Activated CD8-positive, alpha-beta T cell treated with anti-CD3 and anti-CD28 coated beads for 36 hours (primary cell): ENCODE results near the gene PPM1L. TPM values are rescaled to one million over a fixed set of nuclear protein-coding genes. Genes with fewer than 3 reads are reported as not detected.
A peak's percentile ranks its signal among the peaks of the same experiment; 100 is the strongest.
"Not testable (repeated sequence)": the region's sequence is repeated elsewhere in the genome, so short reads cannot be mapped to it uniquely, and the experiment has no call there.

Experiments
- ATAC-seq: fragments of 200-7000 bp; cut with Tn5 transposase; one replicate; pipeline ENCODE4 v1.10.0; 2021; ENCODE audit warnings: mild to moderate bottlenecking, moderate library complexity
- CTCF ChIA-PET: fragments of 350-600 bp; sonication (Branson Sonifier 250); formaldehyde crosslinking; loops from one replicate; lab custom pipeline; 2021; ENCODE audit warnings: antibody characterized with exemption; lab: Charles Lee
- POLR2A ChIA-PET: fragments of 350-600 bp; sonication (Branson Sonifier 250); formaldehyde crosslinking; loops from one replicate; lab custom pipeline; 2021; ENCODE audit warnings: antibody characterized with exemption; lab: Charles Lee
- DNase-seq: peaks from one replicate; pipeline ENCODE4 v3.0.0-alpha.2; 2020
- H3K27ac Mint-ChIP-seq: one replicate; pipeline ENCODE4 v1.8.0; 2021; ENCODE audit warnings: mild to moderate bottlenecking, mixed read lengths
- H3K27me3 Mint-ChIP-seq: one replicate; pipeline ENCODE4 v1.8.0; 2021; ENCODE audit warnings: mixed read lengths
- H3K36me3 Mint-ChIP-seq: one replicate; pipeline ENCODE4 v1.8.0; 2021; ENCODE audit warnings: low read depth, mixed read lengths
- H3K4me1 Mint-ChIP-seq: one replicate; pipeline ENCODE4 v1.8.0; 2021; ENCODE audit warnings: low read depth, mixed read lengths
- H3K4me3 Mint-ChIP-seq: one replicate; pipeline ENCODE4 v1.8.0; 2021; ENCODE audit warnings: mild to moderate bottlenecking, moderate library complexity, mixed read lengths
- H3K9me3 Mint-ChIP-seq: one replicate; pipeline ENCODE4 v1.8.0; 2021; ENCODE audit warnings: mixed read lengths
- CTCF ChIP-seq: fragments of 200-600 bp; IDR thresholded peaks from one replicate; pipeline ENCODE4 v1.8.0; 2022; ENCODE audit warnings: antibody characterized with exemption, mild to moderate bottlenecking
- intact Hi-C: fragments of 100-400 bp; cut with micrococcal nuclease; formaldehyde crosslinking; loops from one replicate; pipeline ENCODE4 v1.10.0; 2022
- total RNA-seq, 2 experiments: library from RNA; stranded (reverse); gene quantifications; one replicate each; pipeline ENCODE4 v1.2.3, GENCODE V29; 2021

Gene PPM1L
- total RNA-seq, 2 experiments from 2014 or later, result 2.6 to 2.7 TPM

GRCh38 chr3:161026612-161027510 is 270.8 kb downstream of the PPM1L start:
- Mint-ChIP-seq H3K27ac (no peak overlapping the region), H3K4me3 (no peak overlapping the region), H3K9me3 (peaks cover 11% of the 10 kb centered on the region), H3K4me1 (no peaks in the 10 kb centered on the region), H3K36me3 (peaks cover 4% of the 10 kb centered on the region), H3K27me3 (no peaks in the 10 kb centered on the region)
- intact Hi-C loops, result no loop called here
- POLR2A ChIA-PET, result no interaction called here
- no peak for ATAC-seq
- TF ChIP-seq CTCF, result no peak
- no peak for DNase-seq
- CTCF ChIA-PET, result no interaction called here

GRCh38 chr3:161028555-161029153 is 272.6 kb downstream of the PPM1L start:
- H3K9me3 Mint-ChIP-seq, result peaks cover 11% of the 10 kb centered on the region
- POLR2A ChIA-PET, result no interaction called here

GRCh38 chr3:161031134-161031533 is 275.1 kb downstream of the PPM1L start:
- ATAC-seq (no peak), DNase-seq (no peak)
- TF ChIP-seq CTCF, result no peak
- CTCF ChIA-PET, result no interaction called here
- intact Hi-C loops, result no loop called here
- H3K4me3 Mint-ChIP-seq, result no peak overlapping the region
- H3K4me1 Mint-ChIP-seq, result peaks cover 17% of the 10 kb centered on the region
- no peaks in the 10 kb centered on the region for H3K27me3 Mint-ChIP-seq
- H3K36me3 Mint-ChIP-seq, result peaks cover 20% of the 10 kb centered on the region
- H3K9me3 Mint-ChIP-seq, result peaks cover 12% of the 10 kb centered on the region
- H3K27ac Mint-ChIP-seq, result no peak overlapping the region
- POLR2A ChIA-PET, result no interaction called here

More at GRCh38 chr3:161028555-161029153, 272.6 kb downstream of the PPM1L start:
- no peak for TF ChIP-seq CTCF
- H3K27me3 Mint-ChIP-seq, result no peaks in the 10 kb centered on the region
- intact Hi-C loops, result no loop called here
- peaks cover 7% of the 10 kb centered on the region for H3K36me3 Mint-ChIP-seq
- DNase-seq, result no peak
- ATAC-seq, result no peak
- CTCF ChIA-PET, result interaction anchor here (2.0 kb wide), 1 partner anchor 37 kb away, joined by 4 read pairs; no protein-coding TSS in a partner anchor
- no peak overlapping the region for H3K4me3 Mint-ChIP-seq
- H3K4me1 Mint-ChIP-seq, result no peaks in the 10 kb centered on the region
- H3K27ac Mint-ChIP-seq, result no peak overlapping the region

GRCh38 chr3:161034913-161035550 is 279.0 kb downstream of the PPM1L start:
- not testable (repeated sequence) for H3K27me3 Mint-ChIP-seq
- Mint-ChIP-seq H3K4me3 (peak overlapping the region; percentile 26), H3K4me1 (peaks cover 17% of the 10 kb centered on the region), H3K27ac (peak overlapping the region; percentile 87), H3K9me3 (peaks cover 12% of the 10 kb centered on the region), H3K36me3 (peaks cover 20% of the 10 kb centered on the region)
- DNase-seq, result peak; percentile 60
- intact Hi-C loops, result loop anchor here (5.0 kb wide), 1 partner anchor 37 kb away; no protein-coding TSS in a partner anchor
- CTCF ChIA-PET, result interaction anchor here (1.1 kb wide), 1 partner anchor 142 kb away, joined by 3 read pairs; no protein-coding TSS in a partner anchor
- POLR2A ChIA-PET, result interaction anchor here (1.6 kb wide), 1 partner anchor 54 kb away, joined by 4 read pairs; no protein-coding TSS in a partner anchor
- peak; percentile 95 for ATAC-seq

- Mint-ChIP-seq H3K27me3 (no peaks in the 10 kb centered on the region), H3K27ac (peak overlapping the region; percentile 66), H3K36me3 (peaks cover 20% of the 10 kb centered on the region), H3K9me3 (peaks cover 12% of the 10 kb centered on the region), H3K4me3 (peak overlapping the region; percentile 22), H3K4me1 (peaks cover 17% of the 10 kb centered on the region)
- TF ChIP-seq CTCF, result no peak
- DNase-seq, result no peak
- no peak for ATAC-seq
- ChIA-PET CTCF (interaction anchor here (0.7 to 1.1 kb wide), 2 partner anchors 106 to 141 kb away, joined by 3 read pairs; no protein-coding TSS in a partner anchor), POLR2A (interaction anchor here (0.6 to 1.6 kb wide), 2 partner anchors 55 to 550 kb away, joined by 3 to 4 read pairs; no protein-coding TSS in a partner anchor)
- intact Hi-C loops, result loop anchor here (5.0 kb wide), 1 partner anchor 37 kb away; no protein-coding TSS in a partner anchor
Measured at GRCh38 chr3:161035711-161036110, 279.7 kb downstream of the PPM1L start.
